GM19025 (cell line): Measurements from ENCODE around the gene SLC16A2.

Source experiments
- ATAC-seq: cut with Tn5 transposase; IDR thresholded peaks from one replicate; pipeline ENCODE4 v1.9.1; 2021; ENCODE audit warnings: mild to moderate bottlenecking, low read depth, moderate library complexity; ENCODE audit not compliant: unreplicated experiment

The SLC16A2 gene

GRCh38 chrX:74421036-74421739 is at the start of gene SLC16A2:
TSS of gene SLC16A2 (plus strand) at chrX:74421493. CDS start at chrX:74421638, 145 bp downstream.
- ATAC-seq, result no peak

- ATAC-seq, result no peak
Observed at GRCh38 chrX:74372272-74372671, 49.0 kb upstream of the SLC16A2 start.

GRCh38 chrX:74377282-74377681 is 44.0 kb upstream of the SLC16A2 start:
- no peak for ATAC-seq

DNA sequence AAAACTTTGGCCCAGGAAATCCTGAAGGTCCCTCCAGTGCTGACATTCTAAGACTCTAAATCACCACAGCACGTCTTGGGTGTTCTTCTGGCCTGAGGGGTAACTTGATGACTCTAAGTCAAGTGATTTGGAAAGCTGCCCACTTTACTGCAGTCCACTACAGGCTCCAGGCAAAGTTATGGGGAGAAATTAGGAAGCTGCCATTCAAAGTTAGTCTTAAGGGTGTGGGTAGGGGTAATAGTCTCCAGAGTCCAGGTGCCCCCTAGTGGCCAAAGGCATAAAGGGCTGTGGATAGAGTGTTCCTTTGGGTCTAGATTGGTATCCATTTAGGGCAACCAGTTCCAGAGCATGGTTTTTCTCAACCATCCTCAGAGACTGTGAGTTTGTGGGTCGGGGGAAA is 38.7 kb upstream of the SLC16A2 start:
- no peak for ATAC-seq

DNA sequence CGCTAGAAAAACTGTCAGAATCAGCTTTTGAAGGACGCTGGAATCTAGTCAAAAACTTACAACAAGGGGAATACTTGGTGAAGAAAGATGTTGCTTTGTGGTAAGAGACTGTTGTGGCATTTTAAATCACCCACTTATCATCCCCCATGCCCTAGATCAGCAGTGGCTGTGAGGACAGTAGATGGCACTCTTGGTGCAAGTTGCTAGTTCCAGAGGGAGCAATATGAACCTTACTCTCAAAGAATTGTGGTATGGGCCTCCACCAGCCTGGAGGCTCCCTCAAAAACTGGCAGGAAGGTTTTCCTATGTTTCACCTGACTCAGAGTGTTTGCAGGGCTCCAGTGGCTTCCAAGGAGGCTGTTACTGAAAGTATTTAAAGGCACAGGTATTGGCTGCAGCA is 37.7 kb upstream of the SLC16A2 start:
- no peak for ATAC-seq

DNA sequence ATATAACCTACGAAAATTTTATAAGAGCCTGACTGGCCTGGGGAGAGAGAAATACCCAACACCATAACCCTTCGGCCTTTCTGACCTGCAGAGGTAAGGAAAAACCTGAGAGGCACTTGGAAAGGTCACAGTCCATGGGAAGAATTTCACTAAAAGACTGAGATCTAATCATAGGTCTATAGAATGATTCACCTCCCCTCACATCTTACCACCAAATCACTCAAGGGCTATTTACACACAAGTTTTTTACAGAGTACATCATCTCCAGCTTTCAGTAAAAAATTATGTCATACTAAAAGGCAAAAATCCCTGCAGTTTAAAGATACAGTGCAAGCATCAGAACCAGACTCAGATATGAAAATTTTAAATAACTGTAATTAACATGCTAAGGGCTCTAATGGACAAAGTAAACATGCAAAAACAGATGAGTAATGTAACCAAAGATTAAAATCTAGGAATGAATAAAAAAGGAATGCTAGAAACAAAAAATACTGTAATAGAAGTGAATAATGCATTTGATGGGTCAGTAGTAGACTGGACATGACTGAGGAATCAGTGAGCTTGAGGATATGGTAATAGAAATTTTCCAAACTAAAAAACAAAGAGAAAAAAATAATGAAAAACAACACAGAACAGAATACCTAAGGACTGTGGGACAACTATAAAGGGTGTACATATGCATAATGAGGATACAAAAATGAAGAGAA is 32.1 kb upstream of the SLC16A2 start:
- ATAC-seq, result no peak

DNA sequence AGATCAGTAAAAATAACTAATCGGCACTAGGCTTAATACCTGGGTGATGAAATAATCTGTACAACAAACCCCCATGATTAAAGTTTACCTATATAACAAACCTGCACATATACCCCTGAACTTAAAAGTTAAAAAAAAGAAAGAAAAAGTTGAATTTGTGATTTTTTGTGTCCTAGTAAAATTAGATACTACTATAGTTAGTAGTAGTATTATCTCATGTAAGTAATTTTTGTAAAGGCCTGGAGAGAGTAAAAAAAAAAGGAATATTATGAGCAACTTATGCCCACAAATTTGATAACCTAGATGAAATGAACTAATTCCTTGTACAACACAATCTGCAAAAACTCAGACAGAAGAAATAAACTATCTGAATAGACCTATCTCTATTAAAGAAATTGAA is 25.7 kb upstream of the SLC16A2 start:
- no peak for ATAC-seq

- no peak for ATAC-seq
Observed at GRCh38 chrX:74405973-74406489, 15.3 kb upstream of the SLC16A2 start.

GRCh38 chrX:74408304-74408703 is 13.0 kb upstream of the SLC16A2 start:
- no peak for ATAC-seq

GRCh38 chrX:74419864-74420195 is 1.5 kb upstream of the SLC16A2 start:
- ATAC-seq, result no peak

GRCh38 chrX:74420196-74421035 is 877 bp upstream of the SLC16A2 start:
- ATAC-seq, result no peak

GRCh38 chrX:74421740-74422352 is 553 bp downstream of the SLC16A2 start:
- no peak for ATAC-seq

DNA sequence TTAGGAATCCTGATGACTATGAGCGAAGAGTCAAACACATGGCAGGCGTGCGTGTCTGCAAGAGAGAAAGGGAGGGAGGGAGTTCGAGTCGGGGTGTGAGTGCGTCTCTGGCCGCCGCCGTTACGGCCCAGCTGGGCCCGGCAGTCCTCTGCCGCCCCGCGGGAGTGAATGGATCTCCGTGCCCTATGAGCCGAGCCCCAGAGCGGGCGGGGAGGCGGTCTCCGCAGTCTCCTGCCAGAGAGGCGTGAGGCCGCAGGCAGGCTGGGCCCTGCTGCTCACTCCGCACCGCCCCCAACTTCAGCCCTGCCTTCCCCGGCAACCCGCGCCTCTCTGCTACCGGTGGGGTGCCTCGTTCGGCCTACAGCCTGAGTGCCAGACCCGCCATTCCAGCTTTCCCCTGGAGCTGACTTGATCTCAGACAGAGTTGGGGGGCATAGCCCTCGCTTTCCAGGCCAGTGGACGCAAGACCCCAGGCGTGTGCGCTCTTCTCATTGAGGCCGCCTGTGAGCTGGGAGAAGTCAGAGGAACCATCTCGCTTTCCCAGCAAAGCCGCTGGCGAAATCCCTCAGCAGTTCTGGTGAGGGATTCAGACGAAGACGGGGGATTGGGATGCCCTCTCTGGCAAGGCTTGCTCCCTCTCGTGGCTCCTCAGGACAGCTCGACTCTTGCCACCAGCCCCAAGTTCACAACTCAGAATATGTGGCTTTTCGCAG is 1.4 kb downstream of the SLC16A2 start:
- no peak for ATAC-seq

DNA sequence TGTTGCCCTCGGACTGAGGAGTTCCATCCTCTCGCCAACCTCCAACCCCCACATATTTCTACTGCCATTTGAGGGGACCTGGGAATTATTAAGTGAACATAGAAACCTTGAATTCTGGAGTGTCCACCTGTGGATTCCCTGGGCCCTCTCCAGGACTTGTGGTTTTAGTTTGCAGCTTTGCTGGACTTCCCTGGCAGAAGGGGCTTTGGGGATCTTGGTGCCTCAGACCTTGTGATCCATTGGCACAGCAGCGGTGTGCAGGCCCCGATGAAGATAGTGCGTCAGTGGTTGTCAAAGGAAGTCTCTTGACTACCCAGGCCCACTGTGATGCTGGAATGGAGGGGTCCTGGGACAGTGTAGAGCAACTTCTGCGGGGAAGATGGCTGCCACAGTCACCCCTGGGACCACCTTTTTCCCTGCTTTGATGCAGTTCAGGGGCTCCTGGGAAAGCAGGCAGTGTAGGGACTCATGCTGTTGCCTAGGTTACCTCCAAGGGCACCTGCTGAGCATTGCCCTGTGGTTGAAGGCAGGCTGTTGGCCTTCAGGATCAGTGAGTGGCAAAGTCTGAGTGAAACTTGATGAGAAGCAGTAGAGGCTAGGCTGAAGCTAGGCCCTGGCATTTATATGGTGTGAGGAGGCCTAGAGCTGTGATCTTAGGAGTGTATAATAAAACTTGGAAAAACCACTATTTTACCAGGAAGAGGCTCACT is 2.2 kb downstream of the SLC16A2 start:
- ATAC-seq, result no peak

DNA sequence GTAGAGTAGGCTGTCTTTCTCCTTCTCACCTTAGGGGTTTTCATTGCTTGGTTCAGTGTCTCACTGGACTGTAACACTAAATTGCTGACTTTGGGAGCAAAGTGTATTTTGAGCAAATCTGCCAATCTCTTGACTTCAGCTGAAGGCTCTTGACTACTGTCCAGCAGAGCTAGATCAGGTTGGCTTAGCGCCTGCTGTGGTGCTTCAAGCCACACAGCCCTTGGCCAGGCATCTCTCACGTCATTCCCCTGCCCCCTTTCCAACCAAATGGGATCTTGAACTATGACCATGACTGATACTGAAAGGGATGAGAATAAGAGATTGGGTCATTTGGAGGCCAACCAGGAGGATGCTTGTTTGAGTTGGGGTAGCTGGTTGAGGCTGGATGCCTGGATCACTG is 4.8 kb downstream of the SLC16A2 start:
- ATAC-seq, result no peak

- ATAC-seq, result no peak
Observed at GRCh38 chrX:74426615-74427014, 5.3 kb downstream of the SLC16A2 start.

GRCh38 chrX:74431797-74432196 is 10.5 kb downstream of the SLC16A2 start:
- no peak for ATAC-seq

GRCh38 chrX:74434336-74434735 is 13.0 kb downstream of the SLC16A2 start:
- no peak for ATAC-seq

- ATAC-seq, result no peak
Observed at GRCh38 chrX:74437530-74437929, 16.2 kb downstream of the SLC16A2 start.

DNA sequence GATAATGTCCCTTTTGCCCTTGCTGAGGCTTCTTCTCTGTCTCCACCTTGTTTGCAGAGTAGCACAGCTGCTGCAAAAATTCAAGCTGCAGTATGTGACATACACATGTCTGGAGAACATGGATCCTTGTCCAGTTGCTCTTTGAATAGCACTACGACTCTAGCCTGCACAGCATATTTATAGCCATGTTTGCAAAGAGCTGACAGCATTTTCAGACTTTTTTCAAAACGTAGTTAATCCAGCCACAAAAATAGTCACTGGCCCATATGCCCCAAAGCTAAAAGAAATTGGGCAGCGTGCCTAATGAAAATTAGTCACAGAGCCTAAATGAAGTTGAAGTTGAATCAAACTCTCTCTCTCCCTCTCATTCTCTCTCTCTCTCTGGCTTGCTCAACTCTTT is 17.5 kb downstream of the SLC16A2 start:
- no peak for ATAC-seq
